HL-60/S4 treated with retinoic acid at 250 ng/mL for 4 days and 3 days (cell line): ENCODE data around the gene ZBTB6.

Experiments used
- in situ Hi-C: fragments of 300-500 bp; cut with MboI; formaldehyde crosslinking; loops from 2 replicates; pipeline ENCODE4 v1.7.0; 2022; ENCODE audit warnings: low sequenced_read_pairs

Gene ZBTB6, protein sequence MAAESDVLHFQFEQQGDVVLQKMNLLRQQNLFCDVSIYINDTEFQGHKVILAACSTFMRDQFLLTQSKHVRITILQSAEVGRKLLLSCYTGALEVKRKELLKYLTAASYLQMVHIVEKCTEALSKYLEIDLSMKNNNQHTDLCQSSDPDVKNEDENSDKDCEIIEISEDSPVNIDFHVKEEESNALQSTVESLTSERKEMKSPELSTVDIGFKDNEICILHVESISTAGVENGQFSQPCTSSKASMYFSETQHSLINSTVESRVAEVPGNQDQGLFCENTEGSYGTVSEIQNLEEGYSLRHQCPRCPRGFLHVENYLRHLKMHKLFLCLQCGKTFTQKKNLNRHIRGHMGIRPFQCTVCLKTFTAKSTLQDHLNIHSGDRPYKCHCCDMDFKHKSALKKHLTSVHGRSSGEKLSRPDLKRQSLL

DNA sequence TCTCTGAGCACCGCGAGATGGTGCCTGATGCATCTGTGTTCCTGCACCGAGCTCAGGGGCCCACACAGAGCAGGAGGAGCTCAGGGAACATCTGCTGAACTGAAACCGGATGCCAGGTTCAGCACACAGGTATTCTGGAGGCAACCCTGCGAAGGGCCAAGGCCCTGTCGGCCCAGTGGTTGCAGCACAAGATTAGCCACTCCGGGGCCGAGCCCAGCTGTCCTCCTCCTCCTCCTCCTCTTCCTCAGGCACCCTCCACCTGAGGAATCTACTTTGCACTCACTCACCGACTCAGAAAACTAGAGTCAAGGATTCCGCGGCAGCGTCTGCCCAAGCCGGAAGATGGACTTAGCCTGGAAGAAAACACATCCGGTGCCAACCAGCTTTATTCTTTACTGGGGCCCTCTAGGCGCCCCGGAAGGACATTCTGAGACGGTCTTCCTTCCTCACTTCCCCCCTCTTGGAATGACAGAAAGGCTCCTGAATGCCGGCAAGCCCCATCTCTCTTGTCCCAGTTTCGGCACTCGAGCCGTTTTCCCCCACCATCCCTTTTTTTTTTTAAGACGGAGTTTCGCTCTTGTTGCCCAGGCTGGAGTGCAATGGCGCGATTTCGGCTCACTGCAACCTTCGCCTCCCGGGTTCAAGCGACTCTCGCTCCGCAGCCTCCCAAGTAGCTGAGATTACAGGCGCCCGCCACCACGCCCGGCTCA, at the start of gene ZBTB6:
Gene ZBTB6 (minus strand): TSS at position 360 of the 710 bp plus-strand sequence. CDS start 1,251 bp downstream, outside the sequence.
- in situ Hi-C loops = no loop called here

DNA sequence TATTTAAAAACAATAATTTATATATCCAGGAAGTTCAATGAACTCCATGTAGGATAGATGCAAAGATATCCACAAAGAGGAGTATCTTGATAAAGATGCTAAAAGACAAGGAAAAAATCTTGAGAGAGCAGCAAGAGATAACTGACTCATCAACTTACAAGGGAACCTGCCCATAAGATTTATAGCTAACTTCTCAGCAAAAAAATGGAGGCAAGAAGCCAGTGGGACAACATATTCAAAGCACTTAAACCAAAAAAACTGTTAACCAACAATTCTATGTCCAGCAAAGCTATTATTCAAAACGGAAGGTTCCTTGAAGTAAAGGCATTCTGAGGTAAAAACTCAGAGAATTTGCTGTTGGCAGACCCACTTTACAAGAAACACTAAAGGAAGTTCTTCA, 48.0 kb upstream of the ZBTB6 start:
- in situ Hi-C loops = no loop called here

DNA sequence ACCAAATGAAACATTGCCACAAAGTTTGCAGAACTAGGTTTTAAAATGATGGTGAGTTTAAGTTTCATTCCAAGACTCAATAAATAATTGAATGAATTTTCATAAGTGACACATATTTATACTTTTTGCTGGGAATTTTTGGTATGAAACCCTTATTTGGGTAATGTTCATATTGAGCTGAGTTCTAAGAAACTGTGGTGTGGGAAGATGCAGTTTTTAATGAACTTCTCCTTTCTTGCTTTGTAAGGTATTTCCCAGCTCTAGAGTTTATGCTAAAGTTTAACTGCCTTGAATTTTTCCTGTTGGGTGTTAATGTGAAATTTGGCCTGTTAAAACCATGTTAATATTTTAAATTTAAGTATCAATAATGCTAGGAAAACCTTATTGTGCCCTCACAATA, 42.8 kb upstream of the ZBTB6 start:
- in situ Hi-C loops = no loop called here

DNA sequence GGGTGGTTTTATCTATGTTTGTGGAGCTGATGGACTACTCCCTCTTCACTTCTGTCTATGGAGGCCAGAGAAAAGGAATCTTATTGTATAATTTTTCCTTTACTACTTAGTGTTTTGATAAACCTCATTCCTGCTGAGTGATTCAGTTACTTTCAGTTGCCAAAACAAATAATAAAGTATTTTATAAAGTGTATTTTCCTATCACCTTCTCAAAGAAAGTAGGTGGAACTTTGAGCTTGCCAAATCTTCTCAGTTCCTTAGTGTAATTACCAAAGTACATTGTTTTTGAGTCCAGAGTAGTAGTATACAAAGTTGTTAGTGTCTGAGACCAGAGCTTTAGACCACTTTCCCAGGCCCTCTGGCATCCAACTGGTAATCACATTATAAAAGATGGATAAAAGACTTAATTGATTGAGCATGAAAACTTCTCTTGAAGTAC, 41.1 kb upstream of the ZBTB6 start:
- in situ Hi-C loops = no loop called here

DNA sequence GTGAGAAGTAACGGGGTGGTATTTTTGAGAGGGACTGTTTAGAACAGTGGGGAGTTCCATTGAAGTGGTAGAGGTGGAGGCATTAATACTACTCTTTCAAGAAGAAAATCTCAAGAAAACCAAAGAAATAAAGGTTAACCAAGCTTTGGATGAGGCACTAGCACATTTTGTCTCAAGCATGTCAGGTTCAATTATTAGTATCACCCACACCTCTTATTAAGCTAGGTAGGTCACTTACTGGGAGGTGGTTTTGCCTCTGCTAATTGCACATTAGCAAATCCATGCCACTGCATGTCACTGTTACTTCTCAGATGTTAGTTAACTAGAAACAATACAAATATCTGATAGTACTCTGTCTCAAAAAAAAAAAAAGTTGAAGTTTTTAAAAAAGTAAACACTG, 37.9 kb upstream of the ZBTB6 start:
- in situ Hi-C loops = no loop called here

DNA sequence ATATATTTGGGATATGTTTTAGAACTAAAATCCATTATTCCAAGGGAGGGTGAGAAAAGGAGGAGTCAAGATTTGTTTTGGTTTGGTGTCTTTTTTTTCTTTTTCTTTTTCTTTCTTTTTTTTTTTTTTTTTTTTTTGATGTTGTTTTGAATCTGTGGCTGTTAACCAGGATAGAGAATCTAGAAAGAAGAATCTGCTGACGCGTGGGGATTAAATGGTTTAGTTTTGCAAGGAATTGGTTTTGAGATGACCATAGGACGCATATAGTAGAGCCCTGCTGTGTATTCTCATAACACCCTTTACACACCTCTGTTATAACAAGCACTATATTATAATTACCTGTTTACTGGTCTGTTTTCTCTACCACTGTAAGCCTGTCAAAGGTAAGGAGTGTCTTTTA, 37.1 kb upstream of the ZBTB6 start:
- in situ Hi-C loops = no loop called here

DNA sequence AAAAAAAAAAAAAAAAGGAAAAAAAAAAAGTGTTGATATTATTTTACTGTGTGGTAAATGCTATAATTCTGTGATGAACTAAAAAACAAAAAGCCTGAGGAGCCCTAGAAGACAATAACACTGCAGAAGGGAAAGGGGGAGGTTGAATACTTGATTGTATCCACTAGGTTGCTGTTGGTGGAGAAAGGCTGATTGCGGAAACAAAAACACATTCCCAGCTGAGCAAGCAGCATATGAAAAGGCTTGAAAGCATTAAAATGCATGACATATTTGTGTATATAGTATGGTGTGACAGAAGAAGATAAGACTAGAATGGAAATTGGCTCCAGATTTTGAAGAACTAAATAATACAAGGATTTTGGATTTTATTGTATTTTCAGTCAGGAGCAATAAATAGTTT, 36.6 kb upstream of the ZBTB6 start:
- in situ Hi-C loops = no loop called here

DNA sequence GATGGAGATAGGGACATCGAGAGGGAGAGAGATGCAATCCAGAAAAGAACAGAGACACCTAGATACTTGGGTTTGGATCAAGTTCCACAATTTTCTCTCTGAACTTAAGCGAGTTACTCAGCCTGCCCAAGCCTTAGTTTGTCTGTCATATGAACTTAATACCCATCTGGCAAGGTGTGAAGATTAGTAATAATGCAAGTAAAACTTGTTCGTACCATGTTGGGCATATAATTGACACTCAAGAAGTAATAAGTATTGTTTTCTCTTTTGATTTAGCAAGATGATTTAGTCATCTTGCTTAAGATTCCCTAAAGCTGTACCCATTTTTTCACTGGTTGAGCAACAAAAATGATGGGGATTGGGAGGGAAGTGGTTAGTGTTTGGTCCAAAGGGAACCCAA, 35.2 kb upstream of the ZBTB6 start:
- in situ Hi-C loops = no loop called here

DNA sequence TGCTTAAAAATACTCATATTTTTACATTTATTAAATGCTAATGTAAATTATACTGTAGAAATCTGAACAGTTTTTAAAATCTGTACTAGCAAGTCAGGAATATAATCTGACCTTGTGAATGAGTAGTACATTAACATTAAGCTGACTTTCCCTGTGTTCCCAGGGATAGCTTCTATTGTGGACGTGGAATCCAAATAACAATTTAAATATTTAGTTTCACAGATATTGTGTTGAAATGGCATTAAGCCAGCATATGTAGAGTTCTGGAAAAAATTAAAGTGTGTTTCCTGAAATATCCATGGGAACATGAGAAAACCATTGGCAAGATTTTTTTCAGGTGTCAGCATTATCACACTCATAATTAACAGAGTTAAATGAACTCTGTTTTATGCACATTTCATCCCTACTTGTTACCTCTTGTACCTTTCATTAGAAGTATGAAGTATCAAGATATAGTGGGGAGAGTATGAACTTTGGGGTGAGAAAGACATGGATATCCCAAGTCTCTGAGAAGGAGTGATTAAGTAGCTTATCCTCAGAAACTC, 33.4 kb upstream of the ZBTB6 start:
- in situ Hi-C loops = no loop called here

DNA sequence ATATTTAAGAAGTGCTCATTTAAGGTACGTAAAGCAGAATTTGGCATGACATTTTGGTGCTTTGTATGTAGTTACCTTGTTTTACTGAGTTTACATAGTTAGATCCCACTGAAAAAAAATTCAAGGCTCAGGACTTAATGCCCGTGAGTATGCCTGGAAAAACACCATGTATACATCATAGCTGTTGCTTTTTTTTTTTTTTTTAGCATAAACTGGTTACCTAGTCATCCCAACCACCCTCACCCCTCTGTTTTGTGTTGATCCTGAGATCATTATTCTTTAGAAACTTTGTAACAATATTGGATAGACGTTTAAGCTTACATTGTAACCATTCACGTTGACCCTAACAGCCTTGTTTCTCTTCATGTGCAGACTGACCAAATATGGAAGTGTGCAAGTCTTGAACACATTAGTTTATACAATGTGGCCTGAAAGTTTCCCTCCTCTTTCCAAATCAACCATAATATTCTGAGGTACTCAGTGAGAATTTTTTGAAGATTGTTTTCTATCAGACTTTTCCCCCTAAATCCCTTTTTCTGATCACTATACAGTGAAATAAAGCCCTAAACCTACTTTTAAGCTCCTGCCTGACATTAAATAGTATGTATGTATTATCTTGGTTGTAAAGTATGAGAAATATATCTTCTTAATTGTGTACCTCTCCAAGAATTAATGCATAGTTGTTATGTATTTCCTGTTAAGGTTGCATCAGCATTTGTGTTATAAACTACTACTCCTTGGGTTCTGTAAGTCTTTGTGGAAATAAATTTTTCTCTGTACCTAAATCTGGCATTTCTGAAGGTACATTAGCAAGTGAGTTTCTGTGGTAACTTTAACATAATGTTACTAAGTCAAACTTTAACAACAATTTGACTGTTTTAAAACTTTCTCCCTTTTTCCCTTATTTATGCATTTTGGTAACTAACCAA, 32.1 kb upstream of the ZBTB6 start:
- in situ Hi-C loops = no loop called here

DNA sequence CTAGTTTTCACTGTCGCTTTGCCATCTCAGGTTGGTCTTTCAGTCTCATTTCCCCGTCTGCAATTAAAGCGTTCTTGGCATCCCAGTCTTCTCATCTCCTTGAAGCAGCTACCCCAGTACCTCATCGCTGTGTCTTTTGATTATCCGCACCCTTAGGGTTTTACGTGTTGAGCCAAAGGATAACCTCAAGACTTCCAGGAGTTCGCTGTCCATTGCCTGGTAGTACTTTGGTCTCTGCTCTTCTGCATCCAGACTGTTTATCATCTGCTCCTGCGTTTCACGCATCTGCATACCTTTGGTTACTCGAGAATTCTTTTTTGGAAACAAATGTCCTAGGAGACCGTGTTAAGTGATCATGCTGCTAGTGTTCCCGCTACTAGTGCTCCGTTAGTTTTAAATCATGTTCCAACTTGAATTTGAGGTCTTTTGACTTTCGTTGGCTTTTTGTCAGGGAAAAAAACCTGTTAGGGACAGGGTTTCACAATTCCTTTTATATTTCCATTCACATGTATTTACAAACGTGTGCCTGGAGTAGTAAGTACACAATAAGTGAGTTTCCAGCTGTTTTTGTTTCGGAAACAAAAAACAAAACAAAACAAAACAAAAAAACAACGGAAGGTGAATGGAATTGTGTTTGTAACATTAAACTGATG, 28.6 kb upstream of the ZBTB6 start:
- in situ Hi-C loops = no loop called here

DNA sequence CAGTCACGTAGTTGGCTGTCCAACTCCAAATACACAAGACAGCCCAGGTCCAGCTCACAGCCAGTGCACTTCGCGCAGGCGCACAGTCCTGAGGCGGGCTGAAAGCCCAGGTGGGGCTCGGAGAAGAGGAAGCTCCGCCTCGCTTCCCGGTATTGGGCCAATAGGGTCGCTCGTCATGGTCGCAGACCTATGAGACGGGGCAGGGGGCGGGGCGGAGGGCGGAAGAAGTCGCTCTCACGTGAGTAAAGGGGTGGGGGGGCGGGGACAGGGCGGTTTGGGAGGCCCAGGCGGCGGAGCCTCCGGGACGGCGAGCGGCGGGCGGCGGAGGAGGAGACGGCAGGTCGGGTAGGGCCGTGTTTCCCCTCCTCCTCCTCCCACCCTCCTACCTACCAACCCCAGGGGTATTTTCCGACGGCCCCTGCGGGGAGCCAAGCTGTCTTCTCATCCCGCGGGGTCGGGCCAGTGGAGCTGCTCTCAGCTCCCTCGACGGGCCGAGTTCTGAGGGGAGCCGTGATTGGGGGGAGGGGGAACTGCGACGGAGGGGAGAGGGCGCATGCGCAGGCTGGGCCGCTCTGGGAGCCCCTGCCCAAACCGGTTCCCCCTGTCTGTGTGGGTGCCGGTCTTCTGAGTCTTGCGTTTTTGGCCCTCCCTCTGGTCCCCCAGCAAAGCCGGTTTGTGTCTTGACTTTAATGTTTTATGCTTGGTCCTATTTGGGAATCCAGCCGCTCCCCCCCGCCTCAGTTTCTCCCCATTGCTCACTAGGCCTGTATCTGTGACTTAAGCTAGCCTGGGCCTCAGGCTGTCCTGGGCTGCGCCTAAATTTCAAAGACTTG, 27.8 kb upstream of the ZBTB6 start, which contains the start of gene RABGAP1:
Gene RABGAP1 (plus strand): TSS at position 272 of the 833 bp plus-strand sequence. CDS start 16,040 bp downstream, outside the sequence.
- in situ Hi-C loops = no loop called here

DNA sequence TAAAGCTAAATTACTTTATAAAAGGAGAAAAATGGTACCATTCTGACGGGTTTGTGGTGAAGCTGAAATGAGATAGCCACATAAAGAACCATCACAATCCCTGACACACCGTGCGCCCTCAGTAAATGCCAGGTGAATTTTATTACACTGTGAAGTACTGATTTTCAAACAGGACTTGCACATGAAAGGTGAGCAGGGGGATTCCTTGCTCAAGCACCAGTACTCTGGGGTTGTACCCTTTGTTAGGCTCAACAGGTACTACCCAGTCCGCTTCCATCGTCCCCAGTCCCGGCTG, 27.3 kb upstream of the ZBTB6 start:
- in situ Hi-C loops = no loop called here

DNA sequence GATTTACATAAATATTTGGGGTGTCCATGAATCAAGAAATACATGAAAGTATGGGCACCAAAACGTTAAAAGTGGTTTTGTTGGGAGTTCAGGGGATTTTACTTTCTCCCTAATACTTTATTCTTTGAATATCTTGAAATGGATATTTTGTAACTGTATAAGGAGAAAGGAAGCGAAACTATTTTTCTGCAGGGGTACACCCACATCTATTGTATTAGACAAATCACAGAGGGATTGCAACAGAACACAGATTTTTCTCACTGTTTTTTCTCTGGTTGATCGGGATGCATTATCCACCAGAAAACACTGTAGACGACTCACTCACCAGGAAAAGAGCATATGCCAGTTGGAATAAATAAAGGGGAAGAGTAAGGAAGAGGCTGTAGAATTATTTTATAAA, 26.5 kb upstream of the ZBTB6 start:
- in situ Hi-C loops = no loop called here

DNA sequence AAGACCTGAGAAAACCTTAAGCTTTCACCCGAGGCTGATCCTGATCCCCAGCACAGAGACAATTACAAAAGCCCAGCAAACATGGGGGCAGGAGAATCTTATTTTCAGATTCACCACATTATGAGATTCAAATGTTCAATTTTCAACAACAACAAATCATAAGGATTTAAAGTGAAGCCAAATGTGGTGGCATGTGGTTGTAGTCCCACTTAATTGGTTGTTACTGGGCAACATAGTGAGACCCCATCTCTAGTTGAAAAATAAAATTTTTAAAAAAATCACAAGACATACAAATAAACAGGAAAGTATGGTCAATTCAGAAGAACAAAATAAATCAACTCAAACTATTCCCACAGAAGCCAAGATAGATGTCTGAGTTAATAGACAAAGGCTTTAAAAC, 23.8 kb upstream of the ZBTB6 start:
- in situ Hi-C loops = no loop called here

DNA sequence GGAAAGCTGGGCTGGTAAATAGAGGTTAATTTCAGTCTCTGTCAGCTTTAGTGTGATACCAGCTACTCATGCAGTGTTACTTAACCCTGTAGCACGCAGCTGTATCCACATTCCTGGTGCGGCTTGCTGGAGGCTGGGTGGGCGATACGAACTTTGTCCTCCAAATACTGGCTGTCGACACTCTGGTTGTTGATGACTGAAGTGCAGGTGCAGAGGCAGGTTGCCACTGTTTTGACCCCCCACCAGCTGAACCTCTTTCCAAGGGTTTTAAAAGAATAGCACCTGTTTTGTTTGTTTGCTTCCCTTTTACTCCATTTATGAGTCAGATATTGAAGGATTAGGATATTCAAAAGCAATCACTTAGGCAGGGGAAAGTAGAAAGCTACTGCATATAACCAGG, 23.3 kb upstream of the ZBTB6 start:
- in situ Hi-C loops = no loop called here

DNA sequence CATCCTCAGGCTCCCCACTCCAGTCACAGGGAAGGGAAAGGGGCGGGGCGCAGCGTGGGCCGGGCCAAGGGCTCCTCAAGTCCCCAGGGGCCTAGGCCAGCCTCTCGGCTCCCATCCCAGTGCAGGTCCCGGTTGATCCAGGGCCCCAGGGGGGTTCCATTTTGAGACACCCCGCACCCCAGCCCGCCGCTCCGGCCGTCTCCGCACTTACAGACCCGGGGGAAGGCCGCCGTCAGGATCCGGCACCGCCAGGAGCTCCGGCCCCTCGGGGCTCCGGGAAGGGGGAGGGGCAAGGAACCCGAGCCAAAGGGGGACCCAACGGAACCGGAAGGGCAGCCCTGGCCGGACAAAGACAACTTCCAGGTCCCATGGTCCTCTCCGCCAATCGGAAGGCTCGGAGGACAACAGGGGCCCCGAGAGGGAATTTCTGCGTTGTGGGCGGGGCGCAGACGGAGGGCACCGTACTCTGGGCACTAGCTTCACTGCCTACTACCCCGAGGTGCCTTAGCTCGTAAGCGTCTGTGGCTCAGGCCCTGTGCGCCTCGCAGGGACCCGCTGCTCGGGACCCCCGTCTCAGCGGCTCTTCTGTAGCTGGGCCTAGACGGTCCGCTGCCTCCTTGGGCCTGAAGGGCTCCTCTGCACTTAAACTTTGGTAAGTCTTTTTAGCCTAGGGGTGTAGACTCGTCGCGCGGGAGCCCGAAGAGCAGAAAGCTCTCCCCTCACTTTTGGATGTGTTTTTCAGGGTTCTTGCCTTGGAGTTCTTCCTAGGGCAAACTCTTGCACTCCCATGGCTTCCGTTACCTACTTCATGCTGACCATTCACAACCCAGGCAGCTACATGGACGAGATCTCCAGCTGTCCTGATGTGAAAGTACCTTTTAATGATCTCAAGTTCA, 18.4 kb upstream of the ZBTB6 start, which contains the start of gene ZBTB26:
Gene ZBTB26 (minus strand): TSS at position 287 of the 896 bp plus-strand sequence. CDS start 11,578 bp downstream, outside the sequence.
- in situ Hi-C loops = no loop called here

DNA sequence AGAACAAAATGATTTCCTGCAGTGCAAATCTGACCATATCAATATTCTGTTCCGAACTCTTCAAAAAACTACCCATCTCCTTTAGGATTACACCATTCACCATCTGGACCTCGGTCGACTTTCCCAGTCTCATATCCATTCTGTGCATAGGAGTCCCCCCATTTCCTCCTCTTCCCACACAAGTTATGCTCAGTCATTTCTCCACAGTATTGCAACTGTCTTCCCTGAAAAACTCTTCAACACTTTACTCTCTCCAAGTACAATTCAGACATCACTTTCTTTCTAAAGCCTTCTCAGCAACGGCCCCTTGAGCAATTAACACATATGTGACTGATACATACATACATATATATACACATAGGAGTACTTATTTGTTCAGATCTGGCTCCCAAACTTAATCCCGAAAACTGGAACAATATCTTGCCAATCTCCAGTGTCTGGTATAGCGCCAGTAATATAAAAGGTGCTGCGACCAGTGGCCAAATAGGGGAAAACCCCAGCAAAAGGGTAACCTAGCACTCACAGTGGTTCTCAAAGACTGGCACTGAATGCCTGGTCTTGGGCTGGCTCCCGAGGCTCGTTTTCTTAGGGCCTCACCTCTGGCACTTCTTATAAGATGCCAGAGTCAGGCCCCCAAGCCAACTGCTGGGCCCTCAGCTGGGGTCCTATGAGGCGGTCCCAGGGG, 17.6 kb upstream of the ZBTB6 start:
- in situ Hi-C loops = no loop called here
